ENCODE results near the gene KRTAP5-6. TPM values are rescaled to one million over a fixed set of nuclear protein-coding genes. Genes with fewer than 3 reads are reported as not detected.
"Not testable (repeated sequence)": the region's sequence is repeated elsewhere in the genome, so short reads cannot be mapped to it uniquely, and the experiment has no call there.

The KRTAP5-6 gene
- total RNA-seq, 1 experiment from 2014 or later = not detected

- DNase-seq (ENCODE audit: low read depth) = not testable (repeated sequence)
These were observed 35.3 kb upstream of the KRTAP5-6 start for GRCh38 chr11:1661454-1662269.

GRCh38 chr11:1662699-1663283 is 34.2 kb upstream of the KRTAP5-6 start:
- not testable (repeated sequence) for DNase-seq (ENCODE audit: low read depth)

GRCh38 chr11:1665313-1665712 is 31.7 kb upstream of the KRTAP5-6 start:
- no peak for DNase-seq (ENCODE audit: low read depth)

GRCh38 chr11:1667121-1667850 is 29.7 kb upstream of the KRTAP5-6 start:
- DNase-seq (ENCODE audit: low read depth) = no peak

GRCh38 chr11:1667906-1668305 is 29.1 kb upstream of the KRTAP5-6 start:
- DNase-seq (ENCODE audit: low read depth) = no peak

GRCh38 chr11:1668911-1669473 is 28.0 kb upstream of the KRTAP5-6 start:
- no peak for DNase-seq (ENCODE audit: low read depth)

GRCh38 chr11:1669546-1670218 is 27.3 kb upstream of the KRTAP5-6 start:
- DNase-seq (ENCODE audit: low read depth) = no peak

GRCh38 chr11:1670457-1670856 is 26.5 kb upstream of the KRTAP5-6 start:
- not testable (repeated sequence) for DNase-seq (ENCODE audit: low read depth)

- DNase-seq (ENCODE audit: low read depth) = no peak
These were observed 26.1 kb upstream of the KRTAP5-6 start for GRCh38 chr11:1670905-1671371.

GRCh38 chr11:1671658-1672057 is 25.3 kb upstream of the KRTAP5-6 start:
- DNase-seq (ENCODE audit: low read depth) = no peak

GRCh38 chr11:1672613-1673350 is 24.2 kb upstream of the KRTAP5-6 start:
- DNase-seq (ENCODE audit: low read depth) = no peak

GRCh38 chr11:1673446-1674172 is 23.4 kb upstream of the KRTAP5-6 start:
- DNase-seq (ENCODE audit: low read depth) = no peak

- DNase-seq (ENCODE audit: low read depth) = no peak
These were observed 22.5 kb upstream of the KRTAP5-6 start for GRCh38 chr11:1674173-1675131.

GRCh38 chr11:1675536-1676228 is 21.3 kb upstream of the KRTAP5-6 start:
- no peak for DNase-seq (ENCODE audit: low read depth)

- no peak for DNase-seq (ENCODE audit: low read depth)
These were observed 20.7 kb upstream of the KRTAP5-6 start for GRCh38 chr11:1676229-1676740.

GRCh38 chr11:1679881-1680280 is 17.1 kb upstream of the KRTAP5-6 start:
- DNase-seq (ENCODE audit: low read depth) = no peak

- no peak for DNase-seq (ENCODE audit: low read depth)
These were observed 14.6 kb upstream of the KRTAP5-6 start for GRCh38 chr11:1682225-1682905.
